ENCODE results near the gene GPC3.
"Not testable (repeated sequence)": the region's sequence is repeated elsewhere in the genome, so short reads cannot be mapped to it uniquely, and the experiment has no call there.

GPC3 gene

DNA sequence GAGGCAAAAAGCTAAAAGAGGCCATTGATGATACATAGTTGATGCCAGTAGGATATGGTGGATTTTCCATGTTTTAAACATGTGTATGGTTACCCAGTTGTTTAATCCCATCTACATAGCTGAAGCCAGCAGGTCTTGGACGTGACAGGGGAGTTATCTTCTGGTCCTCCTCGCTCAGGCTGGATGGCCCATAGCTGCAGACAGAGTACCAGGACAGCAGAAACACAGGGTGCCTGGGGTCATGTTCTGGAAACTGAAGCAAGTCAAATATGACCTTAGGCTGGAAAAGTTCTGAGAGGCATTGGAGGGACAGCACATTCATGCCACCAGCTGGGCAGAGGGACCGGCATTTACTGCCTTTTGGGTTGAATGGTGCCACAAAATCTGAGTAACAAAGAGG, 452.1 kb downstream of the GPC3 start:
- DNase-seq (ENCODE audit: low read depth in 2 of 2, low spot score in 1 of 2): no peak

DNA sequence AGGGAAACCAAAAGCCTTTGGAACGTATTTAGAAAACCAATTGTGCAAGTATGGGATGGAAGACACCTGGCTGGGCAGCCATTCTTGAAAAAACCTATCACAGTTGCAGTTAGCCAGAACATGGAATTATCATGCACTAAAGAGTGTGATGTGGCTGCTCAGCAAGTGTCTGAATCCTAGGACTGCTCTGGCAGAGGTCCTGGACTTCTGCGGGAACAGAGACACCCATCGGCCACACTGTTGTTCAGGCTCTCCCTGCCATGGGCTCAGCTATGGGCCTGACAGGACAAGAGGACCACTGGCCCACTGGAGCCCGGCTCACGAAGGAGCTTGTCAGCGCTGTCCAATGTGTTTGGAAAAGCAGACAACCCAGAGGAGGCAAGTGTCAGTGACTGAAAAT, 454.4 kb downstream of the GPC3 start:
- no peak for DNase-seq (ENCODE audit: low read depth in 2 of 2, low spot score in 1 of 2)

DNA sequence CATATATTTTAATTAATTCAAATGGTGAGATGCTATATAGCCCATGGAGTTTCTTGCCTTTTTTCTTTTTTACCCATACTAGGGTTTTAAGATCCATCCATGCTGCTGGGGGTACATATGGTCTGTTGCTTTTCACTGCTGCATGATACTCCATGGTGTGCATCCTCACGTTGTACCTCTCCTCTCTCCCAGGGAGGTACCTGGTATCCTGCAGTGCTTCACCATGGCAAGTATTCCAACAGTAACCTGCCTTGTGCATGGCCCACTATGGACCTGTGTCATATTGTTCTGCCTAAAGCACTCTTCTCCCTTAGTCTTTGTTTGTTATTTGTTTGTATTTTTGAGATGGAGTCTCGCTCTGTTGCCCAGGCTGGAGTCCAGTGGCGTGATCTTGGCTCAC, 455.8 kb downstream of the GPC3 start:
- DNase-seq (ENCODE audit: low read depth in 2 of 2, low spot score in 1 of 2): no peak

DNA sequence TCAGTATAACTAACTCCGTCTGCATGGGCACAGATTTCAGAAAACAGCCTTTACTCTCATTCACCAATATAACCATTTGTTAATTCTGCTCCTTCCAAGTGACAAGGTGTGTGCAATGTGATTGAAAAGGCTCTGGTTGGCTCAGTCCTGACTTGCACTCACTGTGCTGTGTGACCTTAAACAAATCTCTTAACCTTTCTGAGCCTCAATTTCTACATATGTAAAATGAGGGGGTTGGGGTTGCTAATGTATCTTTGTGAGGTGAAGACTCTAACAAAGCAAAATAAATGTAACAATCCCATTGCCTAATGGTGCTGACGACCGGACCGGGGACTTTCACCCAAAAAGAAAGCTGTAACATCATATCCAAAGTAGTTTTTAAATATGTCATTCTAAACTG, 457.6 kb downstream of the GPC3 start:
- no peak for DNase-seq (ENCODE audit: low read depth in 2 of 2, low spot score in 1 of 2)

DNA sequence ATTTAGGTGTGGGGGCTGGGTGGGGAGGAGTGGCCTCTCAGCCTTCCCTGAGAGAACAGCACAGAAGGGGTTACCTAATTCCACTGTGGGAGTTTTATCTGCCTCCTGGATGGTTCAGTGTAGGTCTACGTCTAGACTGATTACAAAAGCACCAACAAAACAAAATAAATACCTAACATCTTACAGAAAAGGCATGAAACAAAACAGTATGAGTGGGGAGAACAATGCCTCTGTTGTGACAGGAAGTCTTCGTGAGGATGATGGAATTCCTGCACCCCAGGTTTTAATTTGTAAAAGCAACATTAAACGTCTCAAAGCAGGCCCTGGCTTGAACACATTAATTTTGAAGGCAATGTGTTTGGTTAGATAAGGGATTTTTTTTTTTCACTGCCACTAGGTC, 458.0 kb downstream of the GPC3 start:
- DNase-seq (ENCODE audit: low read depth in 2 of 2, low spot score in 1 of 2): no peak

DNA sequence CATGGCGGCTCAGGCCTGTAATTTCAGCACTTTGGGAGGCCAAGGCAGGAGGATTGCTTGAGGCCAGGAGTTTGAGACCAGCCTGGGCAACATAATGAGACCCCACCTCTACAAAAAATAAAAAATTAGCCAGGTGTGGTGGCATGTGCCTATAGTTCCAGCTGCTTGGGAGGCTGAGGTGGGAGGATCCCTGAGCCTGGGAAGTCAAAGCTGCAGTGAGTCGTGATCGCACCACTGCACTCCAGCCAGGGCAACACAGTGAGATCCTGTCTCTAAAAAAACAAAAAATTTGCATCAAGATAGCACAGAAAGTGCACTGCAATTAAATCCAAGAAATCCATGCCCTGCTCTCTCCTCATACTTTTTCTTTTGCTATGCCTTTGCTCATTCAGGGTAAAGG, 458.6 kb downstream of the GPC3 start:
- DNase-seq (ENCODE audit: low read depth in 2 of 2, low spot score in 1 of 2): not testable (repeated sequence)

DNA sequence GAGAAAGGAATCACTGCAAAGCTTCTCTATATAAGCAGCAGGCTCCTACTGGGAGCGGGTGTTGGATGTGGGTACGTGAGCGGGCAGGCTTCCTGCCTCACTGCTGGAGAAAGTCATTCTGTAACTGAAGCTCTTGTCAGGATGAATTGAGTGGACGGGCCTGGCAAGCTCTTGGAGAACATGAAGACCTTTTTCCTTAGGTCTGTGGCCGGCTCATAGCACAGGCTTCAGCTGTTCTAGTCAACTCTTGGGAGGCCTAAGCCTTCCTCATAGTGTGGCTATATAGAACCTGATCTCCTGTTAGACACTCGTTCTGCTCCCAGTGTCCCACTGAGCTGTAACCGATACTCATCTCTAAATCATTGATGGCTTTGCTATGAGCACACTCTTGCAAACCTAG, 461.9 kb downstream of the GPC3 start:
- DNase-seq (ENCODE audit: low read depth in 2 of 2, low spot score in 1 of 2): no peak

DNA sequence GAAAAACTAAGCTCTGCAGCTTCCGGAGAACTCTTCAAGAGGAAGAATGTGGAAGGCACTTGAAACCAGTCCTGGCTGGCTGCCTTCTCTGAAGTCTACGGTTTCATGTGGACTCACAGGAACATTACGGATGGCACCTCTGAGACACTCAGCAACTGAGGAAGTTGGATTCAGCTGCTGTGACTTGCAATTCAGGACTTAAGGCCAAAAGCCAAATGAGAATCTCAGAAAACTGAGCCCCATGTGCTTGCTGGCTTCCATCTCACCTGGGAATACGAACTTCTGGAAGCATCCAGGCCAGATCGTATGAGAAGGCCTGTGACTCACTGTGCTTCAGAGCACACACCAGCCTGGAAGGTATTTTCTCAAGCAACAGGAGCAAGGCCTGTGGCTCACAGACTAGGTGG, 462.3 kb downstream of the GPC3 start:
- DNase-seq (ENCODE audit: low read depth in 2 of 2, low spot score in 1 of 2): no peak

DNA sequence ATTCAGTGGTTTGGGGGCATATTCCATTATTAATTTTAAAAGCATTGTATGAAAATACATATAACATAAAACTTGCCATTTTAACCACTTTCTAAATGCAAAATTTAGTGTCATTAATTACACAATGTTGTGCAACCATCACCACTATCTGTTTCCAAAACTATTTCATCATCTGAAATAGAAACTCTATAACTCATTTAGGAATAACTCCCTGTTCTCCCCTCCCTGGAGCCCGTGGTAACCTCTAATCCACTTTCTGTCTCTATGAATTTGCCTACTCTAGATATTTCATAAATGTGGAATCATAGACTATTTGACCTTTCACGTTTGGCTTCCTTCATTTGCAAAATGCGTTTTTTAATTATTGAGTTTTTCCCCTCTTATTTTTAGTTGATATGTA, 468.7 kb downstream of the GPC3 start:
- DNase-seq (ENCODE audit: low read depth in 2 of 2, low spot score in 1 of 2): no peak

DNA sequence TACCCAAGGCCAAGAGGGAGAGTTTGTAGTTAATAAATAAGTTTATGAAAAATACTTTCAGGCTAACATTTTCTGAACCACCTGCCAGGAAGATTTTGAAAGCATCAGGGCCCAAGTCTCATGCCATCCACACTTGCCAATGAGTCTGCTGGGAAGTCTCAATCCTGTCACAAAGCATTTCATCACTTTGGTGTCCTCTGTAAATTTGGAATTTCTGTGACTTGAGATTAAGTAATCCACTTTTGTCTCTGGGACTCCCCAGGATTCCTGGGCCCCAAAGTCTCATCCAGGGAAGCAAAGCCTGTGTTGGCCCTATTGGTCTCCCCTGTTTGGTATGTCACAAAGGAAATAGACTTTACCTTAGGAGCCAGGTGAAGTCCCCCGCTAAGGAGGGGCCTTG, 470.9 kb downstream of the GPC3 start:
- no peak for DNase-seq (ENCODE audit: low read depth in 2 of 2, low spot score in 1 of 2)

DNA sequence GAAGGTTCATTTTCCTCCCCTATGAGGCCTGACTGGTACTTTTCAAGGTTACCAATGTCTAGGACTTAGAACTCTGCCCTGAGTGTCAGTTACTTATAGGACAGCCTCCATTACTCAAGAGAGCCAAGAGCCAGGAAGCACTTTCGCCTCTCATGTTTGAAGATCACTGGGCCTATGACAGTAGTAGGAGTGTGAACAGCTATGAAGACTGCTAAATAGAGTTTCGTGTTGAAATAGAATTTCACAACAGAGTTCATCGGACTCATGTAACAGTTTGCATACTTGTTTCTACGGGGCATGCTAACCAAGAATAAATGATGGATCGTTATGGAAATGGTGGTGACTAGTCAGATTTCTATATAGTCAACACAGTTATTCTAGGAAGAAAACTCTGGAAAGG, 472.3 kb downstream of the GPC3 start:
- no peak for DNase-seq (ENCODE audit: low read depth in 2 of 2, low spot score in 1 of 2)

DNA sequence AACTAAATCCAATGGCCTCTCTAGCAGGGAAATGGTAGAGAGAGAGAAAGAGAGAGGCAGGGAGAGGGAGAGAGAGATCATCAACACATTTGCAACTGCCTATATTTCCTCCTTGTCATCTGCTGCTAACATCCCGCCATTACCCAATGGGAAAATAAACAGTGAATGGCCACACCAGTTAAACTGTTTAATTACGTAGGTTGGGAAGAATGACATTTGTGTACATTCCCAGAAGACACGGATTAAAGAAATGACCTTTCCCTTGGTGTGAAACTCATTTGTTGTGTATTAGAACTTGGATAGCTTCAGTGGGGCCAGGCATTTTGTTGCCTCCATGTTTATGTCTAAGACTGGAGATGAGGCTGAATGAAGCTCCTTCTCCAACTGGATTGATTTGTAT, 474.4 kb downstream of the GPC3 start:
- no peak for DNase-seq (ENCODE audit: low read depth in 2 of 2, low spot score in 1 of 2)

DNA sequence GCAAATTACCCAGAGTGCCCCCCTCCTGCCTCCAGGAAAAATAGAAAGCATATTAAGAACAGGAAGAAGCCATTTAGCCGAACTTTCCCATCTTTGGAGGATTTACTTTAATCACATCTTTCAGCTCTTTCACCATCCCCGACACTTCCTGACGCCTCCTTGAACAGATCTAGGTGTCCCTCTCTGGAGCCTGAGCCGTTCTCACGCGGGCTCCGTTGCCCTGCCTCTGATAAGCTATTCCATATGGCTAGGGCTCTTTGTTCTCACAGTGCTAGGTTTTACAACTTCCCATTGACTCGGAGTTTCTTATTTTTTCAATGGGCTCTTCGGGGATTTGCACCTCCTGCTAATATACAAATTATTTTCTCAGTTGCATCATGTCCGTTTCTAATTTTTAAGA, 488.0 kb downstream of the GPC3 start:
- DNase-seq (ENCODE audit: low read depth in 2 of 2, low spot score in 1 of 2): no peak

DNA sequence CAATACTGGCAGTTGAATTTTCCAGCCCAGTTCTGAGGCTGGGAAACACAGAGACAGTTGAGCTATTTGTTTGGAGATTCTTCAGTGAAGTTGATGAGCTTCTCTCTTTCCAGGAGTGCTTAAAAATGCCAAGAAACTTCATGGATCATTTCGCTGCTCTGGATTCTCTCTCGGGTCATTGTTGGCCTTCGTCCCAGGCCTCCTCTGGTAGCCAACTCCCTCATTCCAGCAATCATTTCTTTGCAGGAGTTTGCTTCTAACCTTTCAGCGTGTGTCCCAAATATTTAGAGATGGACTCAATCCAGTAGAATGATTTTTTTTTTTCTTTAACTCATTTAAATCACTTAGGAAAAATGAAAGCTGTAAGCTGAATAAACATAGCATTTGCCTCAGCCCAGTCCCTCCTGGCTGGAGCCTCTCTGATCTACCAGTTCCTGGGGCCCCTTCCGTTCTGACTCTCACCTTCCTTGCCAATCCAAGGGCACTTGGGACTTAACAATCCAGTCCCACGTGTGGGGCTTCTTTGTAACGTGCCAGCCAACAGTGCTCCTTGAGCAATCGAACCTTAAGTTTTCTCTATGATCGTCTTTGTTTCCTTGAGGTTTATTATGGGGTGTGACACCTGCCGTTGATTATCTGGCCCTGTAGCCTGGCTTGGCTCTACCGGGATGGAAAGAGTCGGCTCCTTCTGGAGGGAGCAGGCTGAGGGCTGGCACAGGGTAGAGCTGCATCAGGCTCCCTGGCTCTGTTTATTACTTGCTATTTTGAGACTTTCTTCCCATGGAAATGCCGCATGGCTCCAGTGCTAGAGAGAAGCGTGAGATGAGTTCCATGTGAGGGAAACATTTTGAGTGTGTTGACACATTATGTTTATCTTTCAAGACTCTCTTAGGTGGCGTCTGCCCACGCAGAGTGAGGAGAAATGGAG, 489.7 kb downstream of the GPC3 start:
- DNase-seq (ENCODE audit: low read depth in 2 of 2, low spot score in 1 of 2): no peak

DNA sequence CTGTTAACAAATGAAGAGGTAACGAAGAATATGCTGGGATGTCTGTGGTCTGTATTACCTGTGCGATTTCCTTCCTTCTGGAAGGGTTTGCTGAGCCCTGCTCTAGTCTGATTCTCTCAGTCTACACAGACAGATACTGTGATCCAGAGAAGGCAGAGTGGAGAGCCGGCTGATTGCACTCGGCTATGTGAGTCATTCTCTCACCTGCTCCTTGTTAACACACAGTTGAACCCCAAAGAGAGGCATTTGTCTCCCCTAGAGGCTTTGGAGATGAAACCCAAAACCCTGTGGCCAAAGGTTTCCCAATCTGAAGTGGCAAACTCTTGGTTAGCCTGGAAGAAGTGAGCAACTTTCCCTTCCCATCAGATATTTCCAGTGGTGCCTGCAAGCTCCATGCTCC, 492.0 kb downstream of the GPC3 start:
- no peak for DNase-seq (ENCODE audit: low read depth in 2 of 2, low spot score in 1 of 2)

DNA sequence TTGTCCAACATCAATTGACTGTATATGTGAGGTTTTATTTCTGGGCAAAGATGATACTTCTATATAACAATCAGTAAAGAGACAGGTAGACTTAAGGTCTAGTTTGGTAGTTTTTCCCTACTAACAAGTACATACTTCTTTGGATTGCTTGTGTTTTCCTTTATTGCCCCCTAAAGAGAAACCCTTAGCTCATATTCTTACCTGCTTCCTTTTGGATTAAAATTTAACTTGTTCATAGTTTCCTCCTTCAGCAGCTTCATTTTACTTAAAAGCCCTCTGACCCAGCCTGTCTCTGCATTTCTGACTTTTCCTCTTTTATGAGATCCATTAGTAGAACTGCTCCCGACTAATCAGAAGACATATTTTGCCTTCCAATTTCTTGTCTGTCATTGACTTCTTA, 494.4 kb downstream of the GPC3 start:
- no peak for DNase-seq (ENCODE audit: low read depth in 2 of 2, low spot score in 1 of 2)

Data from stimulated activated CD8-positive, alpha-beta memory T cell treated with anti-CD3 and anti-CD28 coated beads, Interleukin-4, amount 100 ng/mL, for 4 hours (primary cell).